Endothelial cell of umbilical vein (primary cell): ENCODE results near the gene SZT2. TPM values are rescaled to one million over a fixed set of nuclear protein-coding genes. Genes with fewer than 3 reads are reported as not detected.

Experiments
- BruUV-seq: library from RNA; stranded (reverse); fragments of 400-500 nt; replicated peaks from 2 replicates; lab custom pipeline; 2021; lab: Mats Ljungman, UMichigan
- CTCF ChIA-PET: fragments of 300-600, 350-600 bp; sonication (Branson Sonifier 250); formaldehyde crosslinking; loops from one replicate; lab custom pipeline; 2021; ENCODE audit warnings: antibody characterized with exemption, inconsistent platforms; lab: Charles Lee
- POLR2A ChIA-PET: fragments of 300-600, 350-600 bp; sonication (Branson Sonifier 250); formaldehyde crosslinking; loops from one replicate; lab custom pipeline; 2021; ENCODE audit warnings: antibody characterized with exemption, inconsistent platforms; lab: Charles Lee
- DNase-seq: peaks from one replicate; pipeline ENCODE4 v3.0.0-alpha.2; 2011; ENCODE audit warnings: low read depth, low spot score
- FAIRE-seq: peaks from 2 replicates; lab custom pipeline; 2011; peaks lifted over from hg19 to GRCh38; lab: Jason Lieb, UNC
- H2AFZ ChIP-seq: 2 replicates; pipeline ENCODE4 v1.6.0; 2012; ENCODE audit warnings: low read depth, low read length, control low read depth, inconsistent platforms
- H3K27ac ChIP-seq: 2 replicates; pipeline ENCODE4 v1.5.1; 2011; ENCODE audit warnings: low read depth, mild to moderate bottlenecking, control low read depth, low read length, moderate library complexity; ENCODE audit not compliant: insufficient read depth
- H3K27me3 ChIP-seq, 2 experiments: 2 replicates each; pipeline versions ENCODE4 v1.6.0 to v1.6.1; 2011; ENCODE audit warnings: low read length in 2 of 2, mixed read lengths in 1 of 2; ENCODE audit not compliant: control insufficient read depth in 2 of 2, insufficient read depth in 2 of 2
- H3K36me3 ChIP-seq, 2 experiments: 2 replicates in 1 of 2; 3 replicates in 1 of 2; pipeline ENCODE4 v1.5.1; 2011; ENCODE audit warnings: low read length in 2 of 2, mild to moderate bottlenecking in 1 of 2, moderate library complexity in 1 of 2; ENCODE audit not compliant: control insufficient read depth in 2 of 2, insufficient read depth in 2 of 2; ENCODE audit errors: extremely low read depth in 1 of 2
- H3K4me1 ChIP-seq: 3 replicates; pipeline ENCODE4 v1.5.1; 2011; ENCODE audit warnings: mild to moderate bottlenecking, low read length; ENCODE audit not compliant: control insufficient read depth, insufficient read depth; ENCODE audit errors: extremely low read depth
- H3K4me2 ChIP-seq: 2 replicates; pipeline ENCODE4 v1.6.1; 2011; ENCODE audit warnings: low read length, control low read depth, mixed read lengths; ENCODE audit not compliant: insufficient read depth
- H3K4me3 ChIP-seq, 3 experiments: fragments of 200-600 bp in 1 of 3; sonication (generic), shearing (Covaris generic) in 1 of 3; replicated peaks in 1 of 3; 2 replicates each; pipeline ENCODE4 v1.5.1; 2011 to 2016; ENCODE audit warnings: control low read depth in 3 of 3, low read length in 3 of 3, mild to moderate bottlenecking in 2 of 3, inconsistent platforms in 1 of 3, low read depth in 1 of 3, moderate library complexity in 1 of 3; ENCODE audit not compliant: insufficient read depth in 1 of 3
- H3K79me2 ChIP-seq: 2 replicates; pipeline ENCODE4 v1.6.0; 2012; ENCODE audit warnings: low read length, inconsistent platforms; ENCODE audit not compliant: control insufficient read depth, insufficient read depth
- H3K9ac ChIP-seq: replicated peaks from 2 replicates; pipeline ENCODE3; 2011; ENCODE audit warnings: low read length, control low read depth; ENCODE audit not compliant: insufficient read depth; ENCODE audit errors: extremely low read depth
- H3K9me1 ChIP-seq: replicated peaks from 3 replicates; pipeline ENCODE4 v1.6.0; 2011; ENCODE audit warnings: mild to moderate bottlenecking, low read length; ENCODE audit not compliant: control insufficient read depth, insufficient read depth; ENCODE audit errors: extremely low read depth
- H3K9me3 ChIP-seq: replicated peaks from 2 replicates; pipeline ENCODE4 v1.5.1; 2012; ENCODE audit warnings: low read length, inconsistent platforms; ENCODE audit not compliant: control insufficient read depth, insufficient read depth
- H4K20me1 ChIP-seq: replicated peaks from 2 replicates; pipeline ENCODE3; 2011; ENCODE audit warnings: mild to moderate bottlenecking, low read length; ENCODE audit not compliant: control insufficient read depth, insufficient read depth; ENCODE audit errors: extremely low read depth
- CTCF ChIP-seq, 2 donors: IDR thresholded peaks; 1 replicate in 1 of 2; 2 replicates in 1 of 2; pipeline ENCODE4 v1.5.1; 2011; ENCODE audit warnings: low read length in 2 of 2, mild to moderate bottlenecking in 2 of 2, moderate library complexity in 2 of 2, control low read depth in 1 of 2, inconsistent platforms in 1 of 2, low read depth in 1 of 2; ENCODE audit not compliant: insufficient read depth in 1 of 2; ENCODE audit errors: extremely low read depth in 1 of 2
- EZH2 ChIP-seq: IDR thresholded peaks from 2 replicates; pipeline ENCODE4 v1.6.1; 2012; ENCODE audit warnings: borderline replicate concordance, low read depth, mild to moderate bottlenecking, moderate library complexity, low read length, inconsistent platforms; ENCODE audit not compliant: severe bottlenecking
- FOS ChIP-seq: IDR thresholded peaks from 2 replicates; pipeline ENCODE4 v1.6.1; 2011; ENCODE audit warnings: mild to moderate bottlenecking, low read length, moderate library complexity, borderline replicate concordance; ENCODE audit not compliant: insufficient read depth
- GATA2 ChIP-seq: IDR thresholded peaks from 2 replicates; pipeline ENCODE4 v1.7.0; 2011; ENCODE audit warnings: low read depth, mild to moderate bottlenecking, moderate library complexity, mixed read lengths, low read length; ENCODE audit not compliant: insufficient read length, insufficient read depth
- JUN ChIP-seq: IDR thresholded peaks from 2 replicates; pipeline ENCODE4 v1.6.1; 2011; ENCODE audit warnings: borderline replicate concordance, low read depth; ENCODE audit not compliant: insufficient read length, insufficient read depth
- MYC ChIP-seq: IDR thresholded peaks from one replicate; pipeline ENCODE4 v1.6.1; 2011; ENCODE audit warnings: mild to moderate bottlenecking, low read depth, low read length
- POLR2A ChIP-seq: IDR thresholded peaks from 2 replicates; pipeline ENCODE4 v1.6.1; 2012; ENCODE audit warnings: low read depth, mild to moderate bottlenecking, control low read depth, low read length
- POLR2AphosphoS5 ChIP-seq: IDR thresholded peaks from 2 replicates; pipeline ENCODE4 v1.6.1; 2012; ENCODE audit warnings: low read depth, mild to moderate bottlenecking, control low read depth, low read length, moderate library complexity; ENCODE audit not compliant: insufficient read depth
- dilution Hi-C: fragments of 300-500 bp; cut with MboI; formaldehyde crosslinking; loops from one replicate; pipeline ENCODE4 v1.15.0; 2019; ENCODE audit warnings: low sequenced_read_pairs; ENCODE audit not compliant: extremely low pct_ligation_motif_present
- intact Hi-C: fragments of 100-400 bp; cut with micrococcal nuclease; formaldehyde crosslinking; loops from one replicate; pipeline ENCODE4 v1.10.0; 2022
- polyA plus RNA-seq, 4 experiments: library from polyadenylated mRNA; depleted of rRNA in 3 of 4; stranded (reverse) in 3 of 4; unstranded in 1 of 4; fragments of >200 nt; gene quantifications; 2 replicates each; pipeline versions ENCODE4 v1.2.1 to v1.2.3, GENCODE V29; 2011 to 2012; ENCODE audit warnings: missing spikeins in 1 of 4
- total RNA-seq: library from RNA; stranded (reverse); gene quantifications from 2 replicates; pipeline ENCODE4 v1.2.3, GENCODE V29; 2021
- TF ChIP-seq, protein P1 (sequence below): IDR thresholded peaks from 2 replicates; pipeline ENCODE4 v1.6.1; 2011; ENCODE audit not compliant: insufficient read depth, insufficient read length

Gene SZT2
- total and polyA plus RNA-seq, 2 donors (not counting 3 experiments of a cell fraction or from before 2014, with no cell fraction given) = 11.4 to 49.9 TPM

- H3K9me1 ChIP-seq = no peaks in the 10 kb centered on the region
- H3K4me3 ChIP-seq = no peak overlapping the region
- H2AFZ ChIP-seq = no peak overlapping the region
- H3K9ac ChIP-seq = no peak overlapping the region
- dilution Hi-C loops = no loop called here
- DNase-seq = no peak
- no TSS peak for BruUV-seq
- no peaks in the 10 kb centered on the region for H4K20me1 ChIP-seq
- peaks cover 31% of the 10 kb centered on the region for H3K79me2 ChIP-seq
- H3K36me3 ChIP-seq = peaks cover 0 to 2% of the 10 kb centered on the region in 2 experiments
- no peaks in the 10 kb centered on the region for H3K27me3 ChIP-seq
- intact Hi-C loops = no loop called here
- no peak overlapping the region for H3K27ac ChIP-seq
- H3K4me1 ChIP-seq = peaks cover 18% of the 10 kb centered on the region
- no peaks in the 10 kb centered on the region for H3K9me3 ChIP-seq
- TF ChIP-seq GATA2 = no peak
- no peak for TF ChIP-seq EZH2
- no peak for TF ChIP-seq JUN
- no peak for TF ChIP-seq FOS
- TF ChIP-seq, protein P1, sequence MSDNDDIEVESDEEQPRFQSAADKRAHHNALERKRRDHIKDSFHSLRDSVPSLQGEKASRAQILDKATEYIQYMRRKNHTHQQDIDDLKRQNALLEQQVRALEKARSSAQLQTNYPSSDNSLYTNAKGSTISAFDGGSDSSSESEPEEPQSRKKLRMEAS = no peak
- TF ChIP-seq POLR2AphosphoS5 = no peak
- no peak for TF ChIP-seq MYC
- no peak for TF ChIP-seq POLR2A
- no peak for TF ChIP-seq CTCF (IDR thresholded peaks at IDR 0.05; ENCODE audit: extremely low read depth in 1 of 2, insufficient read depth in 1 of 2, low read depth in 1 of 2, low read length in 2 of 2)
- ChIA-PET POLR2A (no interaction called here), CTCF (interaction anchor here (2.7 kb wide), 1 partner anchor 22 kb away, joined by 7 read pairs; no protein-coding TSS in a partner anchor)
- H3K4me2 ChIP-seq = no peak overlapping the region
- no peak for FAIRE-seq
Measured at GRCh38 chr1:43392702-43393101, 3.0 kb downstream of the SZT2 start.
